ENCODE measurements around the gene DNAH17.
"Not testable (repeated sequence)": the region's sequence is repeated elsewhere in the genome, so short reads cannot be mapped to it uniquely, and the experiment has no call there.

Gene DNAH17

GRCh38 chr17:78506454-78507309, 70.5 kb downstream of the DNAH17 start:
- Mint-ChIP-seq H3K27ac (no peak overlapping the region), H3K4me3 (no peak overlapping the region), H3K4me1 (no peaks in the 10 kb centered on the region), H3K36me3 (no peaks in the 10 kb centered on the region), H3K27me3 (peaks cover 42% of the 10 kb centered on the region), H3K9me3 (no peaks in the 10 kb centered on the region)
- no peak for ATAC-seq

DNA sequence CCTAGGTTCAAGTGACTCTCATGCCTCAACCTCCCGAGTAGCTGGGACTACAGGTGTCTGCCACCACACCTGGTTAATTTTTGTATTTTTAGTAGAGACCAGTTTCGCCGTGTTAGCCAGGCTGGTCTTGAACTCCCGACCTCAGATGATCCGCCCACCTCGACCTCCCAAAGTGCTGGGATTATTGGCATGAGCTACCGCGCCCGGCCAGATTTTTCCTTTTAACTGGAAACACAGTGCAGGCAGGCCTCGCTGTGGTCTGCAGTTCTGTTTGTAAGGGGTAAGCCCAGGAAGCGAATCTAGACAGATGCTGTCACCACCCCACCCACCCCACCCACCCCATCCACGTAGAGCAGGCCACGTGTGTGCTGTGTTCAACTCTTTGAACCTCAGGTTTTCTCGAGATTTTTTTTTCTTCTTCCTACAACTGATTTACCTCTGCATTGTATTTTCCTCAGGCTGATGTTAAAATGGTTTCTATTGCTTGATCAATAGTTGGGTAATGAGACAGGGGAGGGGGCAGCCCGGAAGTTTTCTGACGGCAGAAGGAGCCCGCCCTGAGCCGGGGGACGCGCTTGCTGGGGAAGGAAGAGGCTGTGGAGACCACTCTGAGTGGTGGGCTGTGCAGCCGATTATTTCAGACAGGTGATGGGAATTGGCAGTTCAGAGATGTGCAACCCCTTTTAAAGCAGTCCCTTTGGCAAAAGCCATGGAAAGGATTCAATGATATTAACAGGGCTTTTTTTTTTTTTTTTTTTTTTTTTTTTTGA, 72.9 kb downstream of the DNAH17 start:
- H3K4me3 Mint-ChIP-seq: no peak overlapping the region
- ATAC-seq: no peak

DNA sequence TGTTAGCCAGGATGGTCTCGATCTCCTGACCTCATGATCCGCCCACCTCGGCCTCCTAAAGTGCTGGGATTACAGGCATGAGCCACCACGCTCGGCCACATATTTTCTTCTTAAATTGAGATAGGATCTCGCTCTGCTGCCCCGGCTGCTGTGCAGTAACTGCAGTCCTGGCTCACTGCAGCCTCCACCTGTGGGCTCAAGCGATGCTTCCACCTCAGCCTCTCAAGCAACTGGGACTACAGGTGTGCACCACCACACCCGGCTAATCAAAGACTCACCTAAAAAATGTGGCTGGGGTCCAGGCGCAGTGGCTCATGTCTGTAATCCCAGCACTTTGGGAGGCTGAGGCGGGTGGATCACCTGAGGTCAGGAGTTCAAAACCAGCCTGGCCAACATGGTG, 73.8 kb downstream of the DNAH17 start:
- H3K27ac Mint-ChIP-seq, H3K36me3 Mint-ChIP-seq, ATAC-seq, H3K9me3 Mint-ChIP-seq, H3K4me1 Mint-ChIP-seq, H3K4me3 Mint-ChIP-seq: not testable (repeated sequence)
- peaks cover 40% of the 10 kb centered on the region for H3K27me3 Mint-ChIP-seq

More for the DNA sequence above, 72.9 kb downstream of the DNAH17 start:
- H3K27ac Mint-ChIP-seq: no peak overlapping the region
- peaks cover 37% of the 10 kb centered on the region for H3K27me3 Mint-ChIP-seq
- H3K9me3 Mint-ChIP-seq: no peaks in the 10 kb centered on the region
- no peaks in the 10 kb centered on the region for H3K36me3 Mint-ChIP-seq
- no peaks in the 10 kb centered on the region for H3K4me1 Mint-ChIP-seq

- Mint-ChIP-seq H3K27ac (no peak overlapping the region), H3K4me1 (no peaks in the 10 kb centered on the region), H3K27me3 (peaks cover 38% of the 10 kb centered on the region), H3K4me3 (no peak overlapping the region), H3K36me3 (no peaks in the 10 kb centered on the region), H3K9me3 (no peaks in the 10 kb centered on the region)
- no peak for ATAC-seq
Measured at GRCh38 chr17:78502611-78503148, 74.5 kb downstream of the DNAH17 start.

- peaks cover 28% of the 10 kb centered on the region for H3K27me3 Mint-ChIP-seq
- no peaks in the 10 kb centered on the region for H3K9me3 Mint-ChIP-seq
- peaks cover 6% of the 10 kb centered on the region for H3K4me1 Mint-ChIP-seq
- no peak overlapping the region for H3K4me3 Mint-ChIP-seq
- no peak overlapping the region for H3K27ac Mint-ChIP-seq
- no peaks in the 10 kb centered on the region for H3K36me3 Mint-ChIP-seq
- no peak for ATAC-seq
Measured at GRCh38 chr17:78501241-78502036, 75.8 kb downstream of the DNAH17 start.

- no peak overlapping the region for H3K27ac Mint-ChIP-seq
- H3K4me3 Mint-ChIP-seq: no peak overlapping the region
- no peaks in the 10 kb centered on the region for H3K36me3 Mint-ChIP-seq
- peaks cover 24% of the 10 kb centered on the region for H3K27me3 Mint-ChIP-seq
- no peaks in the 10 kb centered on the region for H3K9me3 Mint-ChIP-seq
- H3K4me1 Mint-ChIP-seq: peaks cover 6% of the 10 kb centered on the region
- no peak for ATAC-seq
Measured at GRCh38 chr17:78500806-78501205, 76.4 kb downstream of the DNAH17 start.

GRCh38 chr17:78499715-78500540, 77.3 kb downstream of the DNAH17 start:
- Mint-ChIP-seq H3K4me3 (no peak overlapping the region), H3K4me1 (peaks cover 6% of the 10 kb centered on the region), H3K27me3 (peaks cover 28% of the 10 kb centered on the region), H3K9me3 (no peaks in the 10 kb centered on the region), H3K36me3 (no peaks in the 10 kb centered on the region), H3K27ac (no peak overlapping the region)
- ATAC-seq: no peak

DNA sequence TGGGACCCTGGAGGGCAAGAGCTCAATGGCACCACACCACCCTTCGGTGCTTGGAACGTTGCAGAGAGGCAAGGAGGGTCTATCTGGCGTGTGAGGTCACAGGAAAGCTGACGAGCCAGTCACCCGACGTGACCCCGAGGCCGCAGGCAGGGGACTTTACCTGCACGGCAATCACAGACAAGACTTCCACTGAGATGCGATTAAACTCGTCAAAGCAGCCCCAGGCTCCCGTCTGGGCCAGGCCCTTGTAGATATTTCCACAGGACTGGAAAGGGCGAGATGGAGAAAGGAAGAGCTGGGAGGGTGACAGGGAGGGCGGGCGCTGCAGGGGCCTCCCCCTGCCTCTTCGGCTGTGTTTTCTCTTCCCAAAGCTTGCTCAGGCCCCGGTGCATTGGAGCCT, 78.3 kb downstream of the DNAH17 start:
- H3K9me3 Mint-ChIP-seq: no peaks in the 10 kb centered on the region
- H3K27ac Mint-ChIP-seq: no peak overlapping the region
- peaks cover 6% of the 10 kb centered on the region for H3K4me1 Mint-ChIP-seq
- H3K4me3 Mint-ChIP-seq: no peak overlapping the region
- no peaks in the 10 kb centered on the region for H3K36me3 Mint-ChIP-seq
- ATAC-seq: no peak
- H3K27me3 Mint-ChIP-seq: peaks cover 34% of the 10 kb centered on the region

- Mint-ChIP-seq H3K36me3 (no peaks in the 10 kb centered on the region), H3K4me1 (peaks cover 6% of the 10 kb centered on the region), H3K4me3 (no peak overlapping the region), H3K9me3 (no peaks in the 10 kb centered on the region), H3K27ac (no peak overlapping the region), H3K27me3 (peaks cover 42% of the 10 kb centered on the region)
- peak; percentile 46 for ATAC-seq
Measured at GRCh38 chr17:78497115-78497540, 80.1 kb downstream of the DNAH17 start.

GRCh38 chr17:78496311-78496710, 80.9 kb downstream of the DNAH17 start:
- no peak for ATAC-seq
- H3K4me3 Mint-ChIP-seq: no peak overlapping the region
- H3K27me3 Mint-ChIP-seq: peaks cover 34% of the 10 kb centered on the region
- peaks cover 6% of the 10 kb centered on the region for H3K4me1 Mint-ChIP-seq
- H3K9me3 Mint-ChIP-seq: no peaks in the 10 kb centered on the region
- H3K27ac Mint-ChIP-seq: no peak overlapping the region
- H3K36me3 Mint-ChIP-seq: no peaks in the 10 kb centered on the region

- Mint-ChIP-seq H3K27me3 (peaks cover 27% of the 10 kb centered on the region), H3K9me3 (no peaks in the 10 kb centered on the region), H3K4me3 (no peak overlapping the region), H3K27ac (no peak overlapping the region), H3K4me1 (peaks cover 6% of the 10 kb centered on the region), H3K36me3 (no peaks in the 10 kb centered on the region)
- ATAC-seq: no peak
Measured at GRCh38 chr17:78495634-78496033, 81.6 kb downstream of the DNAH17 start.

DNA sequence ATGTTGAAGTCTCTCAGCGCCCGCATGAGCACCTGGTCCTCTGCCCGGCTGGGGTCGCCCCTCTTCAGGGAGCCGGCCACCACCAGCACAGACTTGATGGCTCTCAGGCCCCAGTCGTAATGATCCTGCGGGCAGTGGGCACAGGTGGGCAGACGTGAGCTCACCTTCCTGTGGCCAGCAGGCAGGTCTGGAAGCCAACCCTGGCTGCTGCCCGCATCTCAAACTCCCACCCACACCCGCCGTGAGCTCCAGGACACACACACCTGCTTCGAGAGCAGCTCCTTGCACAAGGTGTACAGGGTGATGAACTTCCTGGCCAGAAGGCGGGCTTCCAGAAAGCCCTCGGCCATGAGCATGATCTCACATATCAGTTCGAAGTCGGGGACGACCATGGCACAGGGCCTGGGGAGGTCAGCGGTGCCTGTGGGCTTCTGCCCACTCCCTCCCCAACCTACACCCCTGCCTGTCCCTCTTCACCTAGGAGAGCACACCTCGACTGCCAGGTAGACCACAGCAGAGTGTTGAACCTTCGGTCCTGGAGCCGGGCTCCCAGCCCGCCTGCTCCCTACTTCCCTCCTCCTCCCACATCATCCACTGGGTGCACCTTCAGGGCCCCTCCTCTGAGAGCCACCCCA, 82.4 kb downstream of the DNAH17 start:
- Mint-ChIP-seq H3K27ac (no peak overlapping the region), H3K9me3 (no peaks in the 10 kb centered on the region), H3K27me3 (peaks cover 27% of the 10 kb centered on the region)

GRCh38 chr17:78493853-78494695, 83.1 kb downstream of the DNAH17 start:
- Mint-ChIP-seq H3K4me3 (no peak overlapping the region), H3K4me1 (peaks cover 6% of the 10 kb centered on the region), H3K36me3 (no peaks in the 10 kb centered on the region), H3K27ac (no peak overlapping the region), H3K27me3 (peaks cover 27% of the 10 kb centered on the region), H3K9me3 (no peaks in the 10 kb centered on the region)
- no peak for ATAC-seq

More for the DNA sequence above, 82.4 kb downstream of the DNAH17 start:
- ATAC-seq: no peak
- H3K36me3 Mint-ChIP-seq: no peaks in the 10 kb centered on the region
- H3K4me1 Mint-ChIP-seq: peaks cover 6% of the 10 kb centered on the region
- no peak overlapping the region for H3K4me3 Mint-ChIP-seq
